Panc1 (cell line): ENCODE data around the gene PPP1CC. TPM values are rescaled to one million over a fixed set of nuclear protein-coding genes. Genes with fewer than 3 reads are reported as not detected.

Experiments
- total RNA-seq: library from RNA; stranded (reverse); gene quantifications from one replicate; pipeline ENCODE4 v1.2.1, GENCODE V29; 2021; ENCODE audit not compliant: unreplicated experiment

The PPP1CC gene
- total RNA-seq, 1 experiment from 2014 or later: 219 TPM

Other genes with a start within 250 kb of the PPP1CC start
- 128 TPM for gene VPS29, start 240.8 kb downstream of the PPP1CC start, total RNA-seq
- 0.98 TPM for gene RAD9B, start 240.6 kb downstream of the PPP1CC start, total RNA-seq
- gene PPTC7, start 159.6 kb downstream of the PPP1CC start, total RNA-seq: 18.4 TPM
- gene TCTN1, start 128.8 kb downstream of the PPP1CC start, total RNA-seq: 28.5 TPM
- 0.87 TPM for gene HVCN1, start 53.8 kb downstream of the PPP1CC start, total RNA-seq
- gene CCDC63, start 104.1 kb upstream of the PPP1CC start, total RNA-seq: not detected
- gene MYL2, start 177.7 kb upstream of the PPP1CC start, total RNA-seq: not detected